ENCODE results near the gene KRTAP1-5.
"Not testable (repeated sequence)": the region's sequence is repeated elsewhere in the genome, so short reads cannot be mapped to it uniquely, and the experiment has no call there.

Gene KRTAP1-5

GRCh38 chr17:41026715-41027471 is at the start of gene KRTAP1-5:
TSS of gene KRTAP1-5 (minus strand) at chr17:41027208. CDS start at chr17:41027155, 53 bp downstream.
- no peak for DNase-seq

- DNase-seq: no peak
These were observed 49.8 kb upstream of the KRTAP1-5 start for GRCh38 chr17:41076788-41077187.

GRCh38 chr17:41073676-41074075 is 46.7 kb upstream of the KRTAP1-5 start:
- no peak for DNase-seq

GRCh38 chr17:41071606-41072360 is 44.8 kb upstream of the KRTAP1-5 start:
- no peak for DNase-seq

GRCh38 chr17:41069031-41069430 is 42.0 kb upstream of the KRTAP1-5 start:
- no peak for DNase-seq

- DNase-seq: no peak
These were observed 40.3 kb upstream of the KRTAP1-5 start for GRCh38 chr17:41067281-41067680.

GRCh38 chr17:41065829-41066624 is 39.0 kb upstream of the KRTAP1-5 start, which contains the start of gene KRTAP2-4:
TSS of gene KRTAP2-4 (minus strand) at chr17:41065879. CDS start at chr17:41065845, 34 bp downstream.
- DNase-seq: peak; percentile 84

GRCh38 chr17:41065016-41065689 is 38.1 kb upstream of the KRTAP1-5 start:
- DNase-seq: not testable (repeated sequence)

GRCh38 chr17:41064301-41064700 is 37.3 kb upstream of the KRTAP1-5 start:
- DNase-seq: no peak

- DNase-seq: no peak
These were observed 36.4 kb upstream of the KRTAP1-5 start for GRCh38 chr17:41063449-41063848.

GRCh38 chr17:41061964-41062363 is 35.0 kb upstream of the KRTAP1-5 start:
- no peak for DNase-seq

GRCh38 chr17:41060052-41060604 is 33.1 kb upstream of the KRTAP1-5 start, which contains the start of gene KRTAP2-3:
TSS of gene KRTAP2-3 (minus strand) at chr17:41060114. CDS start at chr17:41060050, 64 bp downstream.
- DNase-seq: peak; percentile 93

- DNase-seq: peak; percentile 63
These were observed 32.5 kb upstream of the KRTAP1-5 start for GRCh38 chr17:41059276-41060051.

GRCh38 chr17:41058741-41059140 is 31.7 kb upstream of the KRTAP1-5 start:
- DNase-seq: no peak

- DNase-seq: no peak
These were observed 30.5 kb upstream of the KRTAP1-5 start for GRCh38 chr17:41057547-41057946.

- DNase-seq: not testable (repeated sequence)
These were observed 28.1 kb upstream of the KRTAP1-5 start, which contains the start of gene KRTAP2-2 for GRCh38 chr17:41055130-41055529. TSS of gene KRTAP2-2 (minus strand) at chr17:41055230. CDS start at chr17:41055211, 19 bp downstream.

- DNase-seq: not testable (repeated sequence)
These were observed 27.5 kb upstream of the KRTAP1-5 start for GRCh38 chr17:41054556-41054955.

GRCh38 chr17:41054025-41054424 is 27.0 kb upstream of the KRTAP1-5 start:
- DNase-seq: no peak

GRCh38 chr17:41052566-41052965 is 25.6 kb upstream of the KRTAP1-5 start:
- DNase-seq: no peak

- DNase-seq: no peak
These were observed 22.1 kb upstream of the KRTAP1-5 start for GRCh38 chr17:41049110-41049509.

- peak; percentile 92 for DNase-seq
These were observed 21.4 kb upstream of the KRTAP1-5 start for GRCh38 chr17:41048441-41048840.
